ENCODE data around the gene C1QTNF1.

Gene C1QTNF1

DNA sequence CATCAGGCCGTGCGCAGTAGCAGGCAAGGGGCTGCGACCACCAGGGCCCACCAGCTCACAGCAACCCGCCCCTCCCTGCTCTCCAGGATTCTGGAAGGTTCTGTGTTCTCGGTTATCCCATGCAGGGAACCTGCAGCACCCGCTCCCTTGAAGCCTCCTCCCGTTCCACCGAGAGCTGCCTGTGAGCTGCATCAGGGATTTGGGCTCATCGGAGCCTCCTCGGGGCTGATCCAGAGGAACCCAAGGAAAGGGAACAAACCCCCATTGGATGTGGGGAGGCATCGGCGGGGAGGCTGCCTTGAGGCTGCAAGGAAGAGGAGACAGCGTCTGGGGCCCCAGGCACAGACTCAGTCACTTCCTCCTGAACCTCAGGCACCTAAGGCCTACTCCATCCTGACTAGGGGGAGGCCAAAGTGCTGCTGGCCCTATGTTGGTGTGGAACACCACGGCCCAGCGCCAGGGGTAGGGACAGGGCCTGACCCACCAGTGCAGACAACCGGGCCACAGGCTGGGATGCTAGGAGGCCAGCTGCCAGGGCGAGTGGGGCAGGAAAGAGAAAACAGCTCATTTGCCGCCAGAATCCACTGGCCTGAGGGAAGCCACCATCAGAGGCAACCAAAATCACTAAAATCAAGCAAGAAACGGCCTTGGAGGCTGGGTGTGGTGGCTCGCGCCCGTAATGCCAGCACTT lies 29.8 kb upstream of the C1QTNF1 start:
- TF ChIP-seq, protein P1, sequence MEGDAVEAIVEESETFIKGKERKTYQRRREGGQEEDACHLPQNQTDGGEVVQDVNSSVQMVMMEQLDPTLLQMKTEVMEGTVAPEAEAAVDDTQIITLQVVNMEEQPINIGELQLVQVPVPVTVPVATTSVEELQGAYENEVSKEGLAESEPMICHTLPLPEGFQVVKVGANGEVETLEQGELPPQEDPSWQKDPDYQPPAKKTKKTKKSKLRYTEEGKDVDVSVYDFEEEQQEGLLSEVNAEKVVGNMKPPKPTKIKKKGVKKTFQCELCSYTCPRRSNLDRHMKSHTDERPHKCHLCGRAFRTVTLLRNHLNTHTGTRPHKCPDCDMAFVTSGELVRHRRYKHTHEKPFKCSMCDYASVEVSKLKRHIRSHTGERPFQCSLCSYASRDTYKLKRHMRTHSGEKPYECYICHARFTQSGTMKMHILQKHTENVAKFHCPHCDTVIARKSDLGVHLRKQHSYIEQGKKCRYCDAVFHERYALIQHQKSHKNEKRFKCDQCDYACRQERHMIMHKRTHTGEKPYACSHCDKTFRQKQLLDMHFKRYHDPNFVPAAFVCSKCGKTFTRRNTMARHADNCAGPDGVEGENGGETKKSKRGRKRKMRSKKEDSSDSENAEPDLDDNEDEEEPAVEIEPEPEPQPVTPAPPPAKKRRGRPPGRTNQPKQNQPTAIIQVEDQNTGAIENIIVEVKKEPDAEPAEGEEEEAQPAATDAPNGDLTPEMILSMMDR (IDR thresholded peaks at IDR 0.05; ENCODE audit: borderline replicate concordance, insufficient read depth, low read depth, low read length) = no peak
- H3K4me3 ChIP-seq (ENCODE audit: low read depth, low read length) = no peak overlapping the region

DNA sequence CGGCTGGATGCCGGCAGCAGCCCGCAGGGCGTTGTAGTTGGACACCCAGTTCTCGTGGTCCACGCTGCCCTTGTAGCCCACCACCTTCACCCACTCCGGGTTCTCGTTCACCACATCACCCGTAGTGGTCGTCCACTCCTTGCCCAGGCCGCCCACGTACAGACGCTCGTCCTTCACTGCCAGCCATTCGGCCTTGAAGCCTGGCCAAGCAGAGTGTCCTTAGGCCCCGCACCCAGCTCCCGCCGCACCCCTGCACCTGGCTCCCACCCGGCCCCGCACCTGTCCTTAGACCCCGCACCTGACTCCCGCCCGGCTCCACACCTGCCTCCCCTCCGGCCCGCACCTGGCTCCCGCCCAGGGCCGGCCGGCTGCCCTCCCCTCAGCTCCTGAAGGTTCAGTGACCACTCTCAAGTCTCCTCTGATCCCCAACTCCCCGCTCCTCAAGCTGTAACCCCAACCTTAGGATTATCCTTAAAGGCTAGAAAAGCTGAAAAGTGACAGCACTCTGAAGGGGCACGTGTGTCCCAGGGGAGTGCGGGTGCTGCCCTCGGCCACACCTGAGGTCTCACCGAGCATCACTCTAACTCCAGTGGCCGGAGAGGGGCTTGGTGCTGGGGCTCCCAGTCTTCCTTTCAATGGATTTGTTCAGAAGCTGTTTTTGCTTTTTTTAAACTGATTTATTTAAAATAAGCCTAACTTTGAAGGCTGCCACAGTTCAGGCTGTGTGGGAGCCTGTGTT lies 28.8 kb upstream of the C1QTNF1 start:
- TF ChIP-seq, protein P1 (IDR thresholded peaks at IDR 0.05; ENCODE audit: borderline replicate concordance, insufficient read depth, low read depth, low read length) = no peak

DNA sequence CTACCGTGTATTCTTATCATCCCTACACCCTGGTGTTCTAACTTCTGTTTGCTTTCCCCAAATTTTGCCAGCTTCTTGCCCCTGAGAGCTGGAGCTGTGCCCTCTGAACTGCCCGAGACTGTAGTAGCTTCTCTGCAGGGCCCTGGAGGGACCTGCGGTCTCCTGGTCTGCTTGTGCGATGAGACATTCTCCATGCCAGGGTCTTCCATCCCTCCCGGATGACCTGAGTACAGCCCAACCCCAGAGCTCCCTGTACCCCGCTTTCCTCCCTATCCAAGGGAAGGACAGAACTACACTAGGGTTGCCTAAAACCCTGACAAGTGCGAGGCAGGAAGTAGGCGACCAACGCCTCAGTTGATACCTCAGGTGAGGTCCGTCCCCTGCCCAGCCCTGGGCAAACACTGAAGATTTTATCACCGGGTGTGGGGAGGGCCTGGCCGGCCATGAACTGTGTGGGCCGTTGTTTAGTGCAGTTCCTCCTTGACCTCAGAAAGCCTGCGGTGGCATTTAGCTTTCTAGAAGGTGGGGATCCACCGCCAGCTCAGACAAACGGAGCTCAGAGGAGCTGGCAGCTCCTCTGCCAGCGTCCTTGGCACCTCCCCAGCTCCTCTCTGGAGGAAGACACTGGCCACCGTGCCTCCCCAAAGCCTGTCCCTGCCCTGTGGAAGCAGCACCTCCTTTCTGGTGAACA lies 28.1 kb upstream of the C1QTNF1 start:
- TF ChIP-seq, protein P1 (IDR thresholded peaks at IDR 0.05; ENCODE audit: borderline replicate concordance, insufficient read depth, low read depth, low read length) = no peak
- H3K4me3 ChIP-seq (ENCODE audit: low read depth, low read length) = no peak overlapping the region

More for the DNA sequence above, 28.8 kb upstream of the C1QTNF1 start:
- H3K4me3 ChIP-seq (ENCODE audit: low read depth, low read length) = no peak overlapping the region

DNA sequence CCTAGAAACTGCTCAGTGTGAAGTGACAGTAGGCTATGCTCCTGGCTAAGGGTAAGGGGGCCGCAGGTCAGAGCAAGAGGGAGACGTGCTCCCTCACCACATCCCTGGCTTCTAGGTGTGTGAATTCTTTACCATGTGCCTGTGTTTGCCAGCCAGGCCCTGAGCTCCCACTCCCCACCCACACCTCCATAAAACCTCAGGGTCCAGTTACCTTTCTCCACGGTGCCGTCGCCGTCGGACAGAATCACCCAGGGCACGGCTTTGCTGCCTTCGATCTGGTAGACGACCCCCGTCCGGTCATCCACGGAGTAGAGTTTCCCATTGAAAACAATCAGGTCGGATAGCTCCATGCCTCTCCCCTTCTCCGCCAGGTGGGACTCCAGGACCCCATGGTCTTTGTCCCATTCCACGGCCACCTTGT lies 27.2 kb upstream of the C1QTNF1 start:
- TF ChIP-seq, protein P1 (IDR thresholded peaks at IDR 0.05; ENCODE audit: borderline replicate concordance, insufficient read depth, low read depth, low read length) = no peak
- H3K4me3 ChIP-seq (ENCODE audit: low read depth, low read length) = no peak overlapping the region

DNA sequence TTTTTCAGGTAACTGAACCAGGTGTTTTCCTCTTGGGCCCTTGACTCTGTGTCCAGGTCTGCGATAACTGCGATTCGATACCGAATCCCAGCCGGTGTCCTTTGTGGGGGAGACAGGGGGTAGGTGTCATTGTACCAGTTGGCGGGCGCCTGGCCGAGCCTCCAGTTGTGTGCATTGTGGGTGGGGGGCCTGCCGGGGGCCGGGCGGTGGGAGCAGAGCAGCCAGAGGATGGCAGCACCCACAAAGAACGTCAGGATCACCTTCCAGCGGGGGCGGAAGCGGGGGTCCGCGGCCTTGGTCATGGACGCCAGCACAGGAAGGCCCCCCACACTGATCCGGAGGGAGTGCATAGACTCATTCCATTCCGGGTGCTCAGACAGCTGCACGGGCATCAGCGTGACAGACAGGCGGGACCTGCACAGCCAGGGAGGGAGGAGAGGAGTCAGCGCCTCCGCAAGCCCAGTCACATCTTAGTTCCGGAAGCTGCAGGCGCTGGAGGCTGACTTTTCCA lies 26.7 kb upstream of the C1QTNF1 start:
- H3K4me3 ChIP-seq (ENCODE audit: low read depth, low read length) = no peak overlapping the region
- TF ChIP-seq, protein P1 (IDR thresholded peaks at IDR 0.05; ENCODE audit: borderline replicate concordance, insufficient read depth, low read depth, low read length) = no peak

DNA sequence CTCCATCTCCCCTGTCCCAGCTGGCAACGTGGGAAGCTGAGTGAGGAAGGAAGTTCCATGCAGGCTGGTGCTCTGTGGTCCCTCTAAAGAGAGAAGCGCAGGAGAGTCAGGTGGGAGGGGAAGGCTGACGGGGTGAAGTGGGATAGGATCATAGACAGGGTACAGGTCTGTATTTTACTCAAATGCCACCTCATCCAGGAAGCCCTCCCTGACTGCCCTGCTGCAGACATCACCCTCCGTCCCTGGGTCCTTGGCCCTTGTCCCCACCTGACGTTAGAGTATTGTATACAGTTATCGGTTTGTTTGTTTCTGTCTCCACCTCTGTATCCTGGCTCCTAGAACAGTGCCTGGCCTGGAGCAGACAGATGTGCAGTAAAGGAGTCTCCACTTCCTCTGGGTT lies 26.1 kb upstream of the C1QTNF1 start:
- H3K4me3 ChIP-seq (ENCODE audit: low read depth, low read length) = no peak overlapping the region
- TF ChIP-seq, protein P1 (IDR thresholded peaks at IDR 0.05; ENCODE audit: borderline replicate concordance, insufficient read depth, low read depth, low read length) = no peak
